GM12891 (cell line): ENCODE data around the gene C16orf74.

Experiments
- POLR2A ChIP-seq: IDR thresholded peaks from 2 replicates; pipeline ENCODE4 v1.6.1; 2011; ENCODE audit warnings: low read depth, low read length, control low read depth
- POLR2AphosphoS5 ChIP-seq: IDR thresholded peaks from 2 replicates; pipeline ENCODE4 v1.6.1; 2011; ENCODE audit warnings: low read depth, low read length, control low read depth
- TAF1 ChIP-seq: IDR thresholded peaks from 2 replicates; pipeline ENCODE4 v1.6.1; 2011; ENCODE audit warnings: low read depth, low read length, control low read depth

DNA sequence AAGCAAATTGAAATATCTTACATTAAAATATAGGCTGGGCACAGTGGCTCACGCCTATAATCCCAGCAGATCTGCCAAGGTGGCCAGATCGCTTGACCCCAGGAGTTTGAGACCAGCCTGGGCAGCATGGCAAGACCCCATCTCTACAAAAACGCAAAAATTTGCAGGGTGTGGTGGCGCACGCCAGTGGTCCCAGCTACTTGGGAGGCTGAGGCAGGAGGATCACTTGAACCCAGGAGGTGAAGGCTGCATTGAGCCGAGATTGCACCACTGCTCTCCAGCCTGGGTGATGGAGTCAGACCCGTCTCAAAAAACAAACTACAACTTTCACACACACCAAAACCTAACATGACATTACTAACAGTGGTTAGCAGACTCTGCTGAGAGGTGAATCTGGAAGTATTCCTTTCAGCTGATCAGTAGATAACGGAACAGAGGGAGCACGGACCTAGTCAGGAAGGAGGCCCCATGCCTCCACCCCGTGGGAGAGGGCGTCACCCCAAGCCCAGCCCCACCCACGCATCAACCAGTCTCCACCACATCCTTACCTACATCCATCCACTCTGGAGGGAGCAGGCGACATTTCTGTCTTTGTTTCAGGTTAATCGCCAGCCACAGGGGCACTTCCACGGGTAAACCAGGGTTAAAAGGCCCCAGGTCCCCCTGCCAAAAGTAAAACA lies 63.8 kb downstream of the C16orf74 start:
- TF ChIP-seq POLR2A (no peak), POLR2AphosphoS5 (no peak), TAF1 (no peak)
